Measurements from ENCODE around the gene IL5. TPM values are rescaled to one million over a fixed set of nuclear protein-coding genes. Genes with fewer than 3 reads are reported as not detected.

The IL5 gene
- total and polyA plus RNA-seq, 2 experiments from 2014 or later = not detected

DNA sequence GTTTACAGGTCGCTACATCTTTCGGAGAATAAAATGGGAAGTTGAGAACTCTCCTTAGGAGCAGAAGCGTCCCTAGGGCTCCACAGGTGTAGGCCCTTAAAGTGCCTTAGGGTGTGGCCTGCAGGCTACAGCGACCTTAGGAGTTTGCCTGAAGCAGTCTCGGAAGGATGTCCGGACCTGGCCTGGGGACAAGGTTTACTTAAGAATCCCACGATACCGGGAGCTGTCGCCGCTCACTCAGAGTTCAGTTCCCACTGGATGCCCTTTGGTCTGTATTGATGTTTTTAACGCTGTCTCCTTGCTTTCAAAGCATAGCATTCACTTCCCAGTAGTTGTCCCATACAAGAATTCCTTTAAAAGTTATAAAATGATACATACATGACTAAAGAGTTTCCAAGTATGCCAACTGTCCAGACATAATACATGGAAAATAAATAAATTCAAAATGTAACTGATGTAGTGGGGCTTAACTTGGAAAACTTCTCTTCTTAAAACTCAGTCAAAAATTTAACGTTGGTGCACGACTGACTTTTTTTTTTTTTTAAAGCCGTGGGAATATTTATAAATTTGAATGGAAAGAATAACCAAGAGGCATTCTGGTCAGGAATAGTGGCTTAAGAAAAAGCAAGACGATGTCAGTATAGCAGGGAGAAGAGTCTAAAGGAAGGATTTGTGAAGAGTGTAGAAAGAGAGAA, 14.3 kb upstream of the IL5 start:
- peaks cover 3% of the 10 kb centered on the region; the same call in 1 of the 2 replicates for H3K36me3 ChIP-seq (ENCODE audit: insufficient read depth)
- H3K79me2 ChIP-seq (replicated peaks; ENCODE audit: insufficient read depth) = peaks cover 19% of the 10 kb centered on the region
- peak overlapping the region; percentile 84; the same call in 1 of the 2 replicates for H3K27ac ChIP-seq (ENCODE audit: low read depth)
- peak; percentile 76 for ATAC-seq
- peak; percentile 69 for DNase-seq (ENCODE audit: low spot score)
- H3K27ac Mint-ChIP-seq = peak overlapping the region; percentile 97
- no peaks in the 10 kb centered on the region; the same call in 2 of the 3 replicates for H3K36me3 Mint-ChIP-seq (ENCODE audit: low read depth)
- H3F3A ChIP-seq (replicated peaks; ENCODE audit: low read depth) = 0 out of 2 replicates have a peak, but pooled peaks cover 3% of the 10 kb centered on the region
- no peaks in the 10 kb centered on the region for H3K9me2 ChIP-seq (ENCODE audit: insufficient read depth)
- H3K27me3 ChIP-seq (ENCODE audit: insufficient read depth) = no peaks in the 10 kb centered on the region
- H3K27me3 Mint-ChIP-seq (ENCODE audit: insufficient read depth, low read depth, poor library complexity) = peaks cover 2% of the 10 kb centered on the region
- peaks cover 7% of the 10 kb centered on the region for H3K4me1 Mint-ChIP-seq
- H2AFZ ChIP-seq = peak overlapping the region; percentile 94
- H3K4me1 ChIP-seq (ENCODE audit: insufficient read depth) = peaks cover 7% of the 10 kb centered on the region; the same call in 1 of the 2 replicates
- peak overlapping the region; percentile 81 for H3K4me3 ChIP-seq
- no peak for TF ChIP-seq POLR2AphosphoS5 (IDR thresholded peaks at IDR 0.05; ENCODE audit: low read depth)
- TF ChIP-seq STAT1 (IDR thresholded peaks at IDR 0.05; ENCODE audit: unreplicated experiment) = no peak
- no peak for TF ChIP-seq NANOG (IDR thresholded peaks at IDR 0.05; ENCODE audit: borderline replicate concordance)
- TF ChIP-seq EZH2phosphoT487 (IDR thresholded peaks at IDR 0.05; ENCODE audit: unreplicated experiment) = no peak
- no peak for TF ChIP-seq EZH2 (IDR thresholded peaks at IDR 0.05; ENCODE audit: low read depth, unreplicated experiment)
- no peak for TF ChIP-seq CREB1 (CRISPR knock-in tag; IDR thresholded peaks at IDR 0.05; ENCODE audit: low read depth)
- TF ChIP-seq ZNF114 (CRISPR knock-in tag; IDR thresholded peaks at IDR 0.05) = no peak
- no peak for TF ChIP-seq ZNF331 (CRISPR knock-in tag; IDR thresholded peaks at IDR 0.05; ENCODE audit: low read depth)
- TF ChIP-seq, protein P1, sequence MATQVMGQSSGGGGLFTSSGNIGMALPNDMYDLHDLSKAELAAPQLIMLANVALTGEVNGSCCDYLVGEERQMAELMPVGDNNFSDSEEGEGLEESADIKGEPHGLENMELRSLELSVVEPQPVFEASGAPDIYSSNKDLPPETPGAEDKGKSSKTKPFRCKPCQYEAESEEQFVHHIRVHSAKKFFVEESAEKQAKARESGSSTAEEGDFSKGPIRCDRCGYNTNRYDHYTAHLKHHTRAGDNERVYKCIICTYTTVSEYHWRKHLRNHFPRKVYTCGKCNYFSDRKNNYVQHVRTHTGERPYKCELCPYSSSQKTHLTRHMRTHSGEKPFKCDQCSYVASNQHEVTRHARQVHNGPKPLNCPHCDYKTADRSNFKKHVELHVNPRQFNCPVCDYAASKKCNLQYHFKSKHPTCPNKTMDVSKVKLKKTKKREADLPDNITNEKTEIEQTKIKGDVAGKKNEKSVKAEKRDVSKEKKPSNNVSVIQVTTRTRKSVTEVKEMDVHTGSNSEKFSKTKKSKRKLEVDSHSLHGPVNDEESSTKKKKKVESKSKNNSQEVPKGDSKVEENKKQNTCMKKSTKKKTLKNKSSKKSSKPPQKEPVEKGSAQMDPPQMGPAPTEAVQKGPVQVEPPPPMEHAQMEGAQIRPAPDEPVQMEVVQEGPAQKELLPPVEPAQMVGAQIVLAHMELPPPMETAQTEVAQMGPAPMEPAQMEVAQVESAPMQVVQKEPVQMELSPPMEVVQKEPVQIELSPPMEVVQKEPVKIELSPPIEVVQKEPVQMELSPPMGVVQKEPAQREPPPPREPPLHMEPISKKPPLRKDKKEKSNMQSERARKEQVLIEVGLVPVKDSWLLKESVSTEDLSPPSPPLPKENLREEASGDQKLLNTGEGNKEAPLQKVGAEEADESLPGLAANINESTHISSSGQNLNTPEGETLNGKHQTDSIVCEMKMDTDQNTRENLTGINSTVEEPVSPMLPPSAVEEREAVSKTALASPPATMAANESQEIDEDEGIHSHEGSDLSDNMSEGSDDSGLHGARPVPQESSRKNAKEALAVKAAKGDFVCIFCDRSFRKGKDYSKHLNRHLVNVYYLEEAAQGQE (IDR thresholded peaks at IDR 0.05; ENCODE audit: unreplicated experiment) = no peak
- no peak for TF ChIP-seq JUNB (IDR thresholded peaks at IDR 0.05; ENCODE audit: unreplicated experiment)
- TF ChIP-seq, protein P2, sequence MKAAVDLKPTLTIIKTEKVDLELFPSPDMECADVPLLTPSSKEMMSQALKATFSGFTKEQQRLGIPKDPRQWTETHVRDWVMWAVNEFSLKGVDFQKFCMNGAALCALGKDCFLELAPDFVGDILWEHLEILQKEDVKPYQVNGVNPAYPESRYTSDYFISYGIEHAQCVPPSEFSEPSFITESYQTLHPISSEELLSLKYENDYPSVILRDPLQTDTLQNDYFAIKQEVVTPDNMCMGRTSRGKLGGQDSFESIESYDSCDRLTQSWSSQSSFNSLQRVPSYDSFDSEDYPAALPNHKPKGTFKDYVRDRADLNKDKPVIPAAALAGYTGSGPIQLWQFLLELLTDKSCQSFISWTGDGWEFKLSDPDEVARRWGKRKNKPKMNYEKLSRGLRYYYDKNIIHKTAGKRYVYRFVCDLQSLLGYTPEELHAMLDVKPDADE (IDR thresholded peaks at IDR 0.05) = no peak
- no peaks in the 10 kb centered on the region; the same call in 2 of the 3 replicates for H3K9me3 Mint-ChIP-seq
- H4K20me1 ChIP-seq (replicated peaks; ENCODE audit: insufficient read depth) = no peaks in the 10 kb centered on the region
- peak overlapping the region; percentile 75 for H3K4me2 ChIP-seq
- peak overlapping the region; percentile 98 for H3K4me3 Mint-ChIP-seq
